ENCODE measurements around the gene KRTAP1-4. TPM values are rescaled to one million over a fixed set of nuclear protein-coding genes. Genes with fewer than 3 reads are reported as not detected.

The KRTAP1-4 gene
- total RNA-seq, 1 donor from 2014 or later = not detected

DNA sequence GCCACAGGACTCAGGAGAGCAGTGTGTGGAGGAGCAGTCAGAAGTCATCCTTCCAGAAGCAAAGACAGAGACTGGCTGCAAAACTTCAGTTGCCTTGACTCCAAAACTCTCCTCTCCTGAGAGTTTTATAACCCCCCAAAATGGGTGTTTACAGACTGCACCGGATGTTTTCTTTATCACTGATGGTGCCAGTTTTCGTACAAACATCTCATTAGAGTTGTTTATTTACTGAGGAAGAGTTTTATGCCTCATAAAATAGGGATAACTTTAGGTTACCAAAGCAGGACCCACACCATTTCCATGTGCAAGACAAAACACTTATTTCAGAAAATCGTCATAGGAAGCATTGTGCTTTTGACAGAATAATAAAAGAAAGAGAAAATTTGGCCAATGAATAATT, 45.8 kb downstream of the KRTAP1-4 start, which contains the start of gene KRT40:
Gene KRT40 (minus strand): TSS at position 101 of the 400 bp plus-strand sequence. CDS start 53 bp downstream, at position 48.
- no peak for FAIRE-seq
- Histone ChIP-seq H3K27me3 (ENCODE audit: control insufficient read depth, insufficient read depth, low read length) (no peaks in the 10 kb centered on the region), H3K36me3 (ENCODE audit: control insufficient read depth, insufficient read depth, low read length) (no peaks in the 10 kb centered on the region), H3K4me3 (ENCODE audit: low read depth, low read length) (no peak within 1 kb of the TSS)
- TF ChIP-seq, protein P1, sequence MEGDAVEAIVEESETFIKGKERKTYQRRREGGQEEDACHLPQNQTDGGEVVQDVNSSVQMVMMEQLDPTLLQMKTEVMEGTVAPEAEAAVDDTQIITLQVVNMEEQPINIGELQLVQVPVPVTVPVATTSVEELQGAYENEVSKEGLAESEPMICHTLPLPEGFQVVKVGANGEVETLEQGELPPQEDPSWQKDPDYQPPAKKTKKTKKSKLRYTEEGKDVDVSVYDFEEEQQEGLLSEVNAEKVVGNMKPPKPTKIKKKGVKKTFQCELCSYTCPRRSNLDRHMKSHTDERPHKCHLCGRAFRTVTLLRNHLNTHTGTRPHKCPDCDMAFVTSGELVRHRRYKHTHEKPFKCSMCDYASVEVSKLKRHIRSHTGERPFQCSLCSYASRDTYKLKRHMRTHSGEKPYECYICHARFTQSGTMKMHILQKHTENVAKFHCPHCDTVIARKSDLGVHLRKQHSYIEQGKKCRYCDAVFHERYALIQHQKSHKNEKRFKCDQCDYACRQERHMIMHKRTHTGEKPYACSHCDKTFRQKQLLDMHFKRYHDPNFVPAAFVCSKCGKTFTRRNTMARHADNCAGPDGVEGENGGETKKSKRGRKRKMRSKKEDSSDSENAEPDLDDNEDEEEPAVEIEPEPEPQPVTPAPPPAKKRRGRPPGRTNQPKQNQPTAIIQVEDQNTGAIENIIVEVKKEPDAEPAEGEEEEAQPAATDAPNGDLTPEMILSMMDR (IDR thresholded peaks at IDR 0.05; ENCODE audit: insufficient read depth, low read length, severe bottlenecking) = no peak
- no peak for DNase-seq (ENCODE audit: low read depth)

DNA sequence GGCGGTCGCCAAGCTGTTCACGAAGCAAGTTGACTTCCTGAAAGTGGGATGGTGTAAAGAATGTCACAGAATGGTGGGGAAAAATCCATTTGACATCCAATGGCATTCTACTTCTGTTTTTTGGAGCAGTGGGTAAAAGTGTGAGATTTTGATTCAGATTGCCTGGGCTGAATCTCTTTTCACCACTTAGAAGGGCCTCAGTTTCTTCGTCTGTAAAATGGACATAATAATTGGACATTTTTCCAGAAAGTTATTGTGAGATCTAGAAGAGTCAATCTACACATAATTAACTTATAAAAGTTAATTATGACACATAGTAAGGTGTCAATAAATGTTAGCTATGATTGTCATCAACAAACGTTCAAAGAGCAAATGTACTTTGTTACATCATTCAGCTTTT, 48.9 kb downstream of the KRTAP1-4 start:
- no peak for FAIRE-seq
- DNase-seq (ENCODE audit: low read depth) = no peak
- Histone ChIP-seq H3K36me3 (ENCODE audit: control insufficient read depth, insufficient read depth, low read length) (no peaks in the 10 kb centered on the region), H3K4me3 (ENCODE audit: low read depth, low read length) (no peak overlapping the region), H3K27me3 (ENCODE audit: control insufficient read depth, insufficient read depth, low read length) (no peaks in the 10 kb centered on the region)
- TF ChIP-seq, protein P1 (IDR thresholded peaks at IDR 0.05; ENCODE audit: insufficient read depth, low read length, severe bottlenecking) = no peak

- peak; percentile 47 for FAIRE-seq
These were observed 49.4 kb downstream of the KRTAP1-4 start for GRCh38 chr17:40980596-40980995.

DNA sequence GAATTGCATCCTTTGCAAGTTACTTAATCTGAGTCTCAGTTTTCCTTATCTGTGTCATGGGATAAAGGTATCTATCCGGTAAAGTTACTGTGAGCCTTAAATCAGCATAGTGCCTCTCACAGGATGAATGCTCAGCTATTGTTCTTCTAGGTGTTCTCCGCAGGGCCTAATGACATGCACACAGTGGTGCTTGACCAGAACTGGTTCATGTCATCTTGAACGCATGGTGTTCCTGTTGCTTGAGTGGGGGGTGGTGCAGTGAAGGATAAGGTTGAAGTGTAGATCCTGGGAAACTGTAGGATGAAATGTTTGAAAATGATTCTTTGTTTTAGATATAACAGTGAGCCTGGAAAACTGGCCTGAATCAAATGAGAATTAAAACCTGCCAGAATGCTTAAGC, 49.9 kb downstream of the KRTAP1-4 start:
- H3K4me3 ChIP-seq (ENCODE audit: low read depth, low read length) = no peak overlapping the region
- DNase-seq (ENCODE audit: low read depth) (no peak), FAIRE-seq (no peak)
- no peaks in the 10 kb centered on the region for H3K27me3 ChIP-seq (ENCODE audit: control insufficient read depth, insufficient read depth, low read length)
- TF ChIP-seq, protein P1 (IDR thresholded peaks at IDR 0.05; ENCODE audit: insufficient read depth, low read length, severe bottlenecking) = no peak
- no peaks in the 10 kb centered on the region for H3K36me3 ChIP-seq (ENCODE audit: control insufficient read depth, insufficient read depth, low read length)

More at GRCh38 chr17:40980596-40980995, 49.4 kb downstream of the KRTAP1-4 start:
- Histone ChIP-seq H3K27me3 (ENCODE audit: control insufficient read depth, insufficient read depth, low read length) (no peaks in the 10 kb centered on the region), H3K4me3 (ENCODE audit: low read depth, low read length) (no peak overlapping the region), H3K36me3 (ENCODE audit: control insufficient read depth, insufficient read depth, low read length) (no peaks in the 10 kb centered on the region)
- TF ChIP-seq, protein P1 (IDR thresholded peaks at IDR 0.05; ENCODE audit: insufficient read depth, low read length, severe bottlenecking) = no peak
- no peak for DNase-seq (ENCODE audit: low read depth)

Other genes starting within 250 kb of the KRTAP1-4 start
- gene KRT27, start 247.6 kb downstream of the KRTAP1-4 start, total RNA-seq = not detected in 2 replicates
- gene KRT28, start 230.2 kb downstream of the KRTAP1-4 start, total RNA-seq = not detected in 2 replicates
- gene KRT10, start 207.6 kb downstream of the KRTAP1-4 start, total RNA-seq = 5.8 and 6.3 TPM in 2 replicates
- not detected in 2 replicates for gene KRT12, start 163.0 kb downstream of the KRTAP1-4 start, total RNA-seq
- gene KRT20, start 145.0 kb downstream of the KRTAP1-4 start, total RNA-seq = not detected in 2 replicates
- 12.9 and 29.4 TPM in 2 replicates for gene KRT23, start 92.5 kb downstream of the KRTAP1-4 start, total RNA-seq
- not detected in 2 replicates for gene KRT39, start 63.2 kb downstream of the KRTAP1-4 start, total RNA-seq
- gene KRT40, start 45.9 kb downstream of the KRTAP1-4 start, total RNA-seq = 0.13 TPM in 1 of 2 replicates, not detected in the other
- gene KRTAP3-3, start 36.0 kb downstream of the KRTAP1-4 start, total RNA-seq = not detected in 2 replicates
- gene KRTAP3-2, start 30.3 kb downstream of the KRTAP1-4 start, total RNA-seq = not detected in 2 replicates
- not detected in 2 replicates for gene KRTAP3-1, start 21.1 kb downstream of the KRTAP1-4 start, total RNA-seq
- not detected in 2 replicates for gene KRTAP1-5, start 3.0 kb downstream of the KRTAP1-4 start, total RNA-seq
- not detected in 2 replicates for gene KRTAP1-3, start 4.7 kb upstream of the KRTAP1-4 start, total RNA-seq
- gene KRTAP1-1, start 11.3 kb upstream of the KRTAP1-4 start, total RNA-seq = not detected in 2 replicates
- not detected in 2 replicates for gene KRTAP2-1, start 17.1 kb upstream of the KRTAP1-4 start, total RNA-seq
- gene KRTAP2-2, start 25.0 kb upstream of the KRTAP1-4 start, total RNA-seq = not detected in 2 replicates
- gene KRTAP2-3, start 29.9 kb upstream of the KRTAP1-4 start, total RNA-seq = not detected in 2 replicates
- not detected in 2 replicates for gene KRTAP2-4, start 35.7 kb upstream of the KRTAP1-4 start, total RNA-seq
- not detected in 2 replicates for gene KRTAP4-7, start 54.0 kb upstream of the KRTAP1-4 start, total RNA-seq
- gene KRTAP4-8, start 67.9 kb upstream of the KRTAP1-4 start, total RNA-seq = not detected in 2 replicates
- not detected in 2 replicates for gene KRTAP4-16, start 72.0 kb upstream of the KRTAP1-4 start, total RNA-seq
- not detected in 2 replicates for gene KRTAP4-9, start 75.2 kb upstream of the KRTAP1-4 start, total RNA-seq
- not detected in 2 replicates for gene KRTAP4-11, start 88.2 kb upstream of the KRTAP1-4 start, total RNA-seq
- gene KRTAP4-12, start 94.0 kb upstream of the KRTAP1-4 start, total RNA-seq = not detected in 2 replicates
- gene KRTAP4-6, start 110.3 kb upstream of the KRTAP1-4 start, total RNA-seq = not detected in 2 replicates
- not detected in 2 replicates for gene KRTAP4-5, start 119.6 kb upstream of the KRTAP1-4 start, total RNA-seq
- gene KRTAP4-4, start 130.6 kb upstream of the KRTAP1-4 start, total RNA-seq = not detected in 2 replicates
- gene KRTAP4-3, start 138.0 kb upstream of the KRTAP1-4 start, total RNA-seq = not detected in 2 replicates
- not detected in 2 replicates for gene KRTAP4-2, start 148.0 kb upstream of the KRTAP1-4 start, total RNA-seq
- gene KRTAP4-1, start 154.7 kb upstream of the KRTAP1-4 start, total RNA-seq = not detected in 2 replicates
- not detected in 2 replicates for gene KRTAP9-1, start 159.7 kb upstream of the KRTAP1-4 start, total RNA-seq
- gene KRTAP9-2, start 196.5 kb upstream of the KRTAP1-4 start, total RNA-seq = not detected in 2 replicates
- gene KRTAP9-3, start 202.3 kb upstream of the KRTAP1-4 start, total RNA-seq = not detected in 2 replicates
- not detected in 2 replicates for gene KRTAP9-8, start 207.8 kb upstream of the KRTAP1-4 start, total RNA-seq
- gene KRTAP9-4, start 219.5 kb upstream of the KRTAP1-4 start, total RNA-seq = not detected in 2 replicates
- gene KRTAP9-9, start 225.2 kb upstream of the KRTAP1-4 start, total RNA-seq = not detected in 2 replicates
- not detected in 2 replicates for gene KRTAP9-6, start 235.2 kb upstream of the KRTAP1-4 start, total RNA-seq
- not detected in 2 replicates for gene KRTAP9-7, start 245.5 kb upstream of the KRTAP1-4 start, total RNA-seq